ENCODE results near the gene ARPC2. TPM values are rescaled to one million over a fixed set of nuclear protein-coding genes. Genes with fewer than 3 reads are reported as not detected.

ARPC2 gene
- total and polyA plus RNA-seq, 8 donors: 92.1 to 456 (median 256) TPM

DNA sequence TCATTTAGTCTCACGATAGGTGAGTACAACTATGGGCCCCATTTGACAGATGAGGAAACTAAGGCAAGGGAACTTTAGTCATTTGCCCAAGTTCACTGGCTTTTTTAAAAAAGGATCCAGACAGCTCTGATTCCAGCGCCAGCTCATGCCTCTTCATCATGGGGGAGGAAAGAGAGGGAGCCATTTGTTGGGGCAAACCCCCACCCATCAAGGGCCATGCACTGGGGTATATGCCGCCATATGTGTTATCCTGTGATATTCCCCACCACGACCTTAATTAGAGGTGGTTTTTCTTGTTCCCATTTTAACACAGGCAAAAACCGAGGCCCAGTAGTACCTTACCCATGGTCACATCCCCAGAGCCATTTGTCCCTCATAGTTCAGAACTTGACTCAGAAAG, 43.2 kb downstream of the ARPC2 start:
- Histone ChIP-seq H3K4me1 (peaks cover 67 to 86% (median 78%) of the 10 kb centered on the region in 4 donors), H3K36me3 (peaks cover 17 to 47% (median 45%) of the 10 kb centered on the region in 4 donors), H3K9me3 (no peaks in the 10 kb centered on the region), H3K27ac (peak overlapping the region; percentile 62 to 89 (median 86)), H3K4me3 (no peak overlapping the region), H3K27me3 (no peaks in the 10 kb centered on the region)
- DNase-seq: no peak
- intact Hi-C loops (cut with DNase I; ENCODE audit: low total_unique reads): loop anchor here (10.0 kb wide), 1 partner anchor 75 kb away; no protein-coding TSS in a partner anchor
- TF ChIP-seq, protein P1, sequence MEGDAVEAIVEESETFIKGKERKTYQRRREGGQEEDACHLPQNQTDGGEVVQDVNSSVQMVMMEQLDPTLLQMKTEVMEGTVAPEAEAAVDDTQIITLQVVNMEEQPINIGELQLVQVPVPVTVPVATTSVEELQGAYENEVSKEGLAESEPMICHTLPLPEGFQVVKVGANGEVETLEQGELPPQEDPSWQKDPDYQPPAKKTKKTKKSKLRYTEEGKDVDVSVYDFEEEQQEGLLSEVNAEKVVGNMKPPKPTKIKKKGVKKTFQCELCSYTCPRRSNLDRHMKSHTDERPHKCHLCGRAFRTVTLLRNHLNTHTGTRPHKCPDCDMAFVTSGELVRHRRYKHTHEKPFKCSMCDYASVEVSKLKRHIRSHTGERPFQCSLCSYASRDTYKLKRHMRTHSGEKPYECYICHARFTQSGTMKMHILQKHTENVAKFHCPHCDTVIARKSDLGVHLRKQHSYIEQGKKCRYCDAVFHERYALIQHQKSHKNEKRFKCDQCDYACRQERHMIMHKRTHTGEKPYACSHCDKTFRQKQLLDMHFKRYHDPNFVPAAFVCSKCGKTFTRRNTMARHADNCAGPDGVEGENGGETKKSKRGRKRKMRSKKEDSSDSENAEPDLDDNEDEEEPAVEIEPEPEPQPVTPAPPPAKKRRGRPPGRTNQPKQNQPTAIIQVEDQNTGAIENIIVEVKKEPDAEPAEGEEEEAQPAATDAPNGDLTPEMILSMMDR (IDR thresholded peaks at IDR 0.05): no peak
- no peak for TF ChIP-seq POLR2AphosphoS5 (IDR thresholded peaks at IDR 0.05)
- 81 to 90% (median 83%) methylated on average over 5 of the region's 5 CpGs for WGBS, 5 donors

DNA sequence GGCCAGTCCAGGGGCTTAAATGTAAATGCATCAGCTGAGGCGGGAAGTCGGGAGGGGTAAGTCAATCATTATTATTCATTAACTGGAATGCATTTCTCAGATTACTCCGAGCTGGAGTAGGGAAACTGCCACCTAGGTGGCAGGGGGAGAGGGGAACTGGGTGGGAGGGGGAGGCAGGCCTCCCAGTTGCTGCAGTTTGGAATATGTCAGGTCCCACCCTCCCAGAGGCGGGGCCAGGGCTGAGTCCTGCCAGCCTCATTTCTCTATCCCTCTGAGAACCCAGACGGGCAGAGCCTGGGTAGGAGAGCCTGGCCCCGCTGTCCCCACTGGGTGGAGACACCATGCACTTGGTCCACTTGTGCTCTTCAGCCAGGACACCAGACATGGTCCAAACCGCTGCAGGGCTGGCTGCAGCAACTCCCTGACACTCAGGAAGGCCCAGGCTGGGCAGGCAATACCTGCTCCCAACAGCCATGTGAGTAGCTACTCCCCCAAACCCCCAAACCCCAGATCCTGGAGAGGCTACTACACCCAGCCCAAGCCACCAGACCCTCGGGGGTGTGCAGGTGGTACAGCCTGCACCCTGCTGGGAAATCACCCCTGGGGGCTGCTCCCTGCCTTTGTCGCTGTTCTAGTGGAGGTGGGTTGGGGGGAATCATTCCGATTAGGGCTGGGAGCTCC, 43.9 kb downstream of the ARPC2 start, which contains the start of gene GPBAR1:
Gene GPBAR1, plus strand, starts transcription at position 274 of the 681 bp plus-strand sequence. CDS start 1,710 bp downstream, outside the sequence.
- peaks cover 16 to 47% (median 45%) of the 10 kb centered on the region in 4 donors for H3K36me3 ChIP-seq
- intact Hi-C loops (cut with DNase I; ENCODE audit: low total_unique reads): loop anchor here (10.0 kb wide), 1 partner anchor 76 kb away; no protein-coding TSS in a partner anchor
- no peaks in the 10 kb centered on the region for H3K9me3 ChIP-seq
- peak within 1 kb of the TSS in 1 of 4 donors; percentile 24 for H3K4me3 ChIP-seq
- H3K27me3 ChIP-seq: no peaks in the 10 kb centered on the region
- TF ChIP-seq, protein P1 (IDR thresholded peaks at IDR 0.05): no peak
- peak in 2 of 3 donors; percentile 41 to 59 for TF ChIP-seq POLR2AphosphoS5 (IDR thresholded peaks at IDR 0.05)
- H3K4me1 ChIP-seq: peaks cover 75 to 93% (median 85%) of the 10 kb centered on the region in 4 donors
- peak; percentile 72 to 79 for DNase-seq
- H3K27ac ChIP-seq: peak within 1 kb of the TSS; percentile 62 to 89 (median 86)
- WGBS, 5 donors: 40 to 52% (median 45%) methylated on average over 8 to 10 of the region's 10 CpGs

DNA sequence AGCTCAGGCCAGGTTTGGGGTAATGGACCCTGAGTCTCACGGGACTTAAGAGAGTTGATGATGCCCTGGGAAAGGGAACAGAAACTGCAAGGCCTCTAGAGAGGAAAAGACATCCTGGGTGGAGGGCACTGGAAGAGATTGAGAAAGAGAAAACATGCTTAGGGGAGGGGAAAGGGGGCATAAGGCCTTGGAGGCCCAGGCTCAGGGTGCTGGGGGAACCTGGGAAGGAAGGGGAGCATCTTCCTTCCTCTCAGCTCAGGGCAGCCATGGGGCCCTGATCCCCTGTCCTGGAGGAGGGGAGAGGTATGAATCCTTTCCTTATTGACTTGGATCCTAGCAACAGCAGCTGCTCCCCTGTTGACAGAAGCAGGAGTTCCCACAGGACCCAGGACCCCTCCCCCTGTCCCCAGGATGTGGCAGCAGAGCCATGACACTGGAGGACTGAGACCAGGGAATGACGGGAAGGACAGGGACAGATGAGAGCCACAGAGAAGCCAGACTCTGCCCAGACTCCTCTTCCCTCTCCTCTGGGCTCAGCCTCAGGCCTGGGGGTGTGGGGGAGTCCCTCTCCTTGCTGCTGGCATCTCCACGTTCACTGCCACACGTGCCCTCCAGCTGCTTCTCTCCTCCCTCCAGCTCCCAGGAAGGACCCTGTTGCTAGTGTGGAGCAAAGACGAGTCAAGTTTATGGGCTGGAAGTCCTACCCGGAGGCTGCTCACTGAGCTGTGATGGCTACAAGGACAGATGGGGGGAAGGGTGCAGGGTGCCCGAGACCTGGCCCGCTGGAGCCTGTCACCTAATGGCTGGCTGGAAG, 44.6 kb downstream of the ARPC2 start:
- intact Hi-C loops (cut with DNase I; ENCODE audit: low total_unique reads): loop anchor here (10.0 kb wide), 1 partner anchor 77 kb away; no protein-coding TSS in a partner anchor
- TF ChIP-seq POLR2A (IDR thresholded peaks at IDR 0.05): no peak
- no peak for TF ChIP-seq EP300 (IDR thresholded peaks at IDR 0.05)
- TF ChIP-seq, protein P1 (IDR thresholded peaks at IDR 0.05): no peak
- no peak for TF ChIP-seq POLR2AphosphoS5 (IDR thresholded peaks at IDR 0.05)
- peak overlapping the region in 1 of 4 donors; percentile 28 for H3K4me3 ChIP-seq
- peaks cover 19 to 47% (median 45%) of the 10 kb centered on the region in 4 donors for H3K36me3 ChIP-seq
- H3K27me3 ChIP-seq: no peaks in the 10 kb centered on the region
- no peaks in the 10 kb centered on the region for H3K9me3 ChIP-seq
- DNase-seq: peak in 1 of 2 donors; percentile 67
- peaks cover 76 to 99% (median 92%) of the 10 kb centered on the region in 4 donors for H3K4me1 ChIP-seq
- 42 to 67% (median 54%) methylated on average over 8 of the region's 8 CpGs for WGBS, 5 donors
- peak overlapping the region; percentile 60 to 89 (median 86) for H3K27ac ChIP-seq

DNA sequence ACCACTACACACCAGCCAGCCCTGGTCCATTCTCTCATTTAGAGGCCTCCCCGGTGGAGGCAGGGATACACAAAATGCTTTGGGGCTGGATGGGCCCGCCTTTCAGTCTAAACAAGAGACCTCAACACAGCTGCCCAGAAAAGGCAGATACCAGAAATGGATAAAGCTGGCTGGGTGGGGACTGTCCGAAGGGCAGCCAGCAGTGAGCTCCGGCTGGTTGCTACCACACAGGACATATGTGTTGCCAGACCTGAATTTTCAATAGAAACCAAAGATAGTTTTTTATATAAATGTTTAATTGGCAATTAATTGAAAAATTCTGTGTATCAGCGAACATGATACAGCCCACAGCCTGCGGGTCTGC, 45.2 kb downstream of the ARPC2 start:
- H3K4me3 ChIP-seq: peak overlapping the region in 1 of 4 donors; percentile 28
- WGBS, 5 donors: 37 to 55% (median 48%) methylated on average over 6 of the region's 6 CpGs
- H3K9me3 ChIP-seq: no peaks in the 10 kb centered on the region
- no peak for DNase-seq
- intact Hi-C loops (cut with DNase I; ENCODE audit: low total_unique reads): loop anchor here (10.0 kb wide), 1 partner anchor 77 kb away; no protein-coding TSS in a partner anchor
- no peaks in the 10 kb centered on the region for H3K27me3 ChIP-seq
- peaks cover 24 to 48% (median 47%) of the 10 kb centered on the region in 4 donors for H3K36me3 ChIP-seq
- H3K4me1 ChIP-seq: peaks cover 76 to 99% (median 96%) of the 10 kb centered on the region in 4 donors
- H3K27ac ChIP-seq: peak overlapping the region; percentile 60 to 89 (median 86)
- TF ChIP-seq, protein P1 (IDR thresholded peaks at IDR 0.05): no peak
- no peak for TF ChIP-seq POLR2A (IDR thresholded peaks at IDR 0.05)
- TF ChIP-seq POLR2AphosphoS5 (IDR thresholded peaks at IDR 0.05): no peak
- no peak for TF ChIP-seq EP300 (IDR thresholded peaks at IDR 0.05)

All from stomach (tissue), 9 donors.